ENCODE measurements around the gene CACNA1G.

The CACNA1G gene

GRCh38 chr17:50635982-50636803 is 75.7 kb downstream of the CACNA1G start:
- H3K4me1 ChIP-seq (ENCODE audit: insufficient read depth, low read length, poor library complexity, severe bottlenecking) = peaks cover 1% of the 10 kb centered on the region
- no peak overlapping the region for H3K4me2 ChIP-seq (ENCODE audit: low read depth, low read length, poor library complexity, severe bottlenecking)
- no peaks in the 10 kb centered on the region for H3F3A ChIP-seq (ENCODE audit: low read depth)
- no peak overlapping the region for H3K9ac ChIP-seq (ENCODE audit: low read depth, low read length, poor library complexity, severe bottlenecking)
- no peaks in the 10 kb centered on the region for H3K27me3 ChIP-seq (ENCODE audit: insufficient read depth, low read length, poor library complexity, severe bottlenecking)
- H3K9me3 ChIP-seq (ENCODE audit: insufficient read depth, low read depth, low read length) = no peaks in the 10 kb centered on the region
- no peak overlapping the region for H2AFZ ChIP-seq (ENCODE audit: low read length)
- H3K9me2 ChIP-seq (replicated peaks; ENCODE audit: low read depth, low read length) = no peaks in the 10 kb centered on the region
- TF ChIP-seq EZH2phosphoT487 (IDR thresholded peaks at IDR 0.05; ENCODE audit: borderline replicate concordance) = no peak
- no peak for TF ChIP-seq CTCF (conservative IDR thresholded peaks at IDR 0.05; ENCODE audit: low read length)
- no peaks in the 10 kb centered on the region for H4K20me1 ChIP-seq (ENCODE audit: insufficient read depth, low read length, poor library complexity, severe bottlenecking)
- H3K36me3 ChIP-seq (ENCODE audit: insufficient read depth, low read length) = no peaks in the 10 kb centered on the region
- no peak overlapping the region for H3K4me3 ChIP-seq (ENCODE audit: low read length, poor library complexity, severe bottlenecking)
- H3K79me2 ChIP-seq (ENCODE audit: insufficient read depth, low read length) = no peaks in the 10 kb centered on the region

DNA sequence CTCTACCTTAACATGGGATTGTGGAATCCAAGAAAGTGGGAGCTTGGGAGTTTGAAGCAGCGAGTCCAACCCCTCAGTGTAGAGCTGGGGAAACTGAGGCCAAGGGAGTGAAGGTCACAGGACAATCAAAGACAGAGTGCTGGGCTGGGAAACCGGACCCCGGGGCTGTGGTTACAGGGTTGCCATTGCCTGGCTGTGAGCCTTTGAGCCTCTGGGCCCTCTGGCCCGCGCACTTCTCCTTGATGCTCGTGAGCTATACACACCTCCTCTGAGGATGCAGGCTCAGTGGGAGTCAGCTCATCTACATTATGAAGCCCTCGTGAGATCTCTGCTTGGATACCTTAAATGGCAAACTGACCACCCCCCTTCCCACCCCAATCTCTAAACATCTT is 76.3 kb downstream of the CACNA1G start:
- no peaks in the 10 kb centered on the region for H3K27me3 ChIP-seq (ENCODE audit: insufficient read depth, low read length, poor library complexity, severe bottlenecking)
- no peak overlapping the region for H3K4me2 ChIP-seq (ENCODE audit: low read depth, low read length, poor library complexity, severe bottlenecking)
- peaks cover 4% of the 10 kb centered on the region for H3K4me1 ChIP-seq (ENCODE audit: insufficient read depth, low read length, poor library complexity, severe bottlenecking)
- H3K9ac ChIP-seq (ENCODE audit: low read depth, low read length, poor library complexity, severe bottlenecking) = no peak overlapping the region
- no peaks in the 10 kb centered on the region for H3K79me2 ChIP-seq (ENCODE audit: insufficient read depth, low read length)
- no peaks in the 10 kb centered on the region for H3K36me3 ChIP-seq (ENCODE audit: insufficient read depth, low read length)
- H3F3A ChIP-seq (ENCODE audit: low read depth) = no peaks in the 10 kb centered on the region
- no peaks in the 10 kb centered on the region for H4K20me1 ChIP-seq (ENCODE audit: insufficient read depth, low read length, poor library complexity, severe bottlenecking)
- H3K9me3 ChIP-seq (ENCODE audit: insufficient read depth, low read depth, low read length) = no peaks in the 10 kb centered on the region
- no peak overlapping the region for H3K4me3 ChIP-seq (ENCODE audit: low read length, poor library complexity, severe bottlenecking)
- no peaks in the 10 kb centered on the region for H3K9me2 ChIP-seq (replicated peaks; ENCODE audit: low read depth, low read length)
- no peak for TF ChIP-seq CTCF (conservative IDR thresholded peaks at IDR 0.05; ENCODE audit: low read length)
- TF ChIP-seq EZH2phosphoT487 (IDR thresholded peaks at IDR 0.05; ENCODE audit: borderline replicate concordance) = no peak
- no peak overlapping the region for H2AFZ ChIP-seq (ENCODE audit: low read length)

GRCh38 chr17:50637829-50638605 is 77.5 kb downstream of the CACNA1G start:
- Histone ChIP-seq H4K20me1 (ENCODE audit: insufficient read depth, low read length, poor library complexity, severe bottlenecking) (no peaks in the 10 kb centered on the region), H3K4me1 (ENCODE audit: insufficient read depth, low read length, poor library complexity, severe bottlenecking) (peaks cover 4% of the 10 kb centered on the region), H3K4me3 (ENCODE audit: low read length, poor library complexity, severe bottlenecking) (no peak overlapping the region), H3F3A (ENCODE audit: low read depth) (no peaks in the 10 kb centered on the region), H3K27me3 (ENCODE audit: insufficient read depth, low read length, poor library complexity, severe bottlenecking) (no peaks in the 10 kb centered on the region), H3K9me2 (replicated peaks; ENCODE audit: low read depth, low read length) (no peaks in the 10 kb centered on the region), H3K36me3 (ENCODE audit: insufficient read depth, low read length) (no peaks in the 10 kb centered on the region), H3K9me3 (ENCODE audit: insufficient read depth, low read depth, low read length) (no peaks in the 10 kb centered on the region), H3K4me2 (ENCODE audit: low read depth, low read length, poor library complexity, severe bottlenecking) (no peak overlapping the region), H3K79me2 (ENCODE audit: insufficient read depth, low read length) (no peaks in the 10 kb centered on the region), H2AFZ (ENCODE audit: low read length) (no peak overlapping the region), H3K9ac (ENCODE audit: low read depth, low read length, poor library complexity, severe bottlenecking) (no peak overlapping the region)
- no peak for TF ChIP-seq EZH2phosphoT487 (IDR thresholded peaks at IDR 0.05; ENCODE audit: borderline replicate concordance)
- no peak for TF ChIP-seq CTCF (conservative IDR thresholded peaks at IDR 0.05; ENCODE audit: low read length)

All from Loucy (cell line).